ENCODE results near the gene SPECC1. TPM values are rescaled to one million over a fixed set of nuclear protein-coding genes. Genes with fewer than 3 reads are reported as not detected.

SPECC1 gene
- total and polyA plus RNA-seq, 9 of the 15 experiments (the other 6 are each of a cell fraction or from before 2014, with no cell fraction given), result 2.4 to 19.6 (median 14.7) TPM

- TF ChIP-seq, protein P1, sequence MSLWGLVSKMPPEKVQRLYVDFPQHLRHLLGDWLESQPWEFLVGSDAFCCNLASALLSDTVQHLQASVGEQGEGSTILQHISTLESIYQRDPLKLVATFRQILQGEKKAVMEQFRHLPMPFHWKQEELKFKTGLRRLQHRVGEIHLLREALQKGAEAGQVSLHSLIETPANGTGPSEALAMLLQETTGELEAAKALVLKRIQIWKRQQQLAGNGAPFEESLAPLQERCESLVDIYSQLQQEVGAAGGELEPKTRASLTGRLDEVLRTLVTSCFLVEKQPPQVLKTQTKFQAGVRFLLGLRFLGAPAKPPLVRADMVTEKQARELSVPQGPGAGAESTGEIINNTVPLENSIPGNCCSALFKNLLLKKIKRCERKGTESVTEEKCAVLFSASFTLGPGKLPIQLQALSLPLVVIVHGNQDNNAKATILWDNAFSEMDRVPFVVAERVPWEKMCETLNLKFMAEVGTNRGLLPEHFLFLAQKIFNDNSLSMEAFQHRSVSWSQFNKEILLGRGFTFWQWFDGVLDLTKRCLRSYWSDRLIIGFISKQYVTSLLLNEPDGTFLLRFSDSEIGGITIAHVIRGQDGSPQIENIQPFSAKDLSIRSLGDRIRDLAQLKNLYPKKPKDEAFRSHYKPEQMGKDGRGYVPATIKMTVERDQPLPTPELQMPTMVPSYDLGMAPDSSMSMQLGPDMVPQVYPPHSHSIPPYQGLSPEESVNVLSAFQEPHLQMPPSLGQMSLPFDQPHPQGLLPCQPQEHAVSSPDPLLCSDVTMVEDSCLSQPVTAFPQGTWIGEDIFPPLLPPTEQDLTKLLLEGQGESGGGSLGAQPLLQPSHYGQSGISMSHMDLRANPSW (CRISPR knock-in tag; IDR thresholded peaks at IDR 0.05), result no peak
- TF ChIP-seq KLF16 (IDR thresholded peaks at IDR 0.05) (no peak), ZNF830 (CRISPR knock-in tag; IDR thresholded peaks at IDR 0.05) (no peak)
- TF ChIP-seq, protein P2, sequence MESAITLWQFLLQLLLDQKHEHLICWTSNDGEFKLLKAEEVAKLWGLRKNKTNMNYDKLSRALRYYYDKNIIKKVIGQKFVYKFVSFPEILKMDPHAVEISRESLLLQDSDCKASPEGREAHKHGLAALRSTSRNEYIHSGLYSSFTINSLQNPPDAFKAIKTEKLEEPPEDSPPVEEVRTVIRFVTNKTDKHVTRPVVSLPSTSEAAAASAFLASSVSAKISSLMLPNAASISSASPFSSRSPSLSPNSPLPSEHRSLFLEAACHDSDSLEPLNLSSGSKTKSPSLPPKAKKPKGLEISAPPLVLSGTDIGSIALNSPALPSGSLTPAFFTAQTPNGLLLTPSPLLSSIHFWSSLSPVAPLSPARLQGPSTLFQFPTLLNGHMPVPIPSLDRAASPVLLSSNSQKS (CRISPR knock-in tag; IDR thresholded peaks at IDR 0.05), result no peak
Measured at GRCh38 chr17:20111538-20111937, 102.4 kb downstream of the SPECC1 start (continued).

GRCh38 chr17:20114466-20114865 lies 105.3 kb downstream of the SPECC1 start:
- H3K36me3 ChIP-seq (ENCODE audit: control insufficient read depth, insufficient read depth, low read length), result no peaks in the 10 kb centered on the region
- POLR2A ChIA-PET, result no interaction called here
- DNase-seq (ENCODE audit: extremely low read depth in 1 of 4, low spot score in 3 of 4) (no peak), ATAC-seq (no peak), FAIRE-seq (no peak)
- no peaks in the 10 kb centered on the region for H3K27me3 ChIP-seq (ENCODE audit: control insufficient read depth in 2 of 2, insufficient read depth in 2 of 2, low read length in 2 of 2)
- H3K9me3 ChIP-seq (replicated peaks; ENCODE audit: control insufficient read depth, insufficient read depth, low read depth, low read length), result no peaks in the 10 kb centered on the region
- H3K4me2 ChIP-seq (ENCODE audit: insufficient read depth, low read length), result no peak overlapping the region
- H3K4me3 ChIP-seq, result no peak overlapping the region
- 60% methylated on average over 2 of the region's 2 CpGs for WGBS (ENCODE audit: insufficient coverage, low coverage, missing lambda C conversion rate)
- H2AFZ ChIP-seq (ENCODE audit: low read depth, low read length), result no peak overlapping the region
- H3K9me1 ChIP-seq (ENCODE audit: control insufficient read depth, insufficient read depth, low read length), result no peaks in the 10 kb centered on the region
- BruUV-seq (replicated peaks), result no TSS peak
- in situ Hi-C loops (cut with MboI), result loop anchor here (5.0 kb wide), 1 partner anchor 127 kb away; no protein-coding TSS in a partner anchor
- H3K4me1 ChIP-seq (replicated peaks in 1 of 2; ENCODE audit: control insufficient read depth in 2 of 2, insufficient read depth in 2 of 2, low read length in 2 of 2), result no peaks in the 10 kb centered on the region
- CTCF ChIA-PET (ENCODE audit: low intra/inter-chr PET ratio), result interaction anchor here (0.6 kb wide), 1 partner anchor 131 kb away, joined by 3 read pairs; no protein-coding TSS in a partner anchor
- intact Hi-C loops (cut with micrococcal nuclease), result no loop called here
- no peaks in the 10 kb centered on the region for H3K79me2 ChIP-seq (ENCODE audit: control insufficient read depth, insufficient read depth, low read length)
- H3K27ac ChIP-seq (ENCODE audit: extremely low read depth, low read depth, low read length), result no peak overlapping the region
- H3K9ac ChIP-seq (ENCODE audit: insufficient read depth in 1 of 2, low read depth in 2 of 2, low read length in 2 of 2), result no peak overlapping the region
- 0 out of 2 replicates have a peak, but pooled peaks cover 2% of the 10 kb centered on the region for H4K20me1 ChIP-seq (replicated peaks; ENCODE audit: control insufficient read depth, insufficient read depth, low read length)
- TF ChIP-seq, protein P3, sequence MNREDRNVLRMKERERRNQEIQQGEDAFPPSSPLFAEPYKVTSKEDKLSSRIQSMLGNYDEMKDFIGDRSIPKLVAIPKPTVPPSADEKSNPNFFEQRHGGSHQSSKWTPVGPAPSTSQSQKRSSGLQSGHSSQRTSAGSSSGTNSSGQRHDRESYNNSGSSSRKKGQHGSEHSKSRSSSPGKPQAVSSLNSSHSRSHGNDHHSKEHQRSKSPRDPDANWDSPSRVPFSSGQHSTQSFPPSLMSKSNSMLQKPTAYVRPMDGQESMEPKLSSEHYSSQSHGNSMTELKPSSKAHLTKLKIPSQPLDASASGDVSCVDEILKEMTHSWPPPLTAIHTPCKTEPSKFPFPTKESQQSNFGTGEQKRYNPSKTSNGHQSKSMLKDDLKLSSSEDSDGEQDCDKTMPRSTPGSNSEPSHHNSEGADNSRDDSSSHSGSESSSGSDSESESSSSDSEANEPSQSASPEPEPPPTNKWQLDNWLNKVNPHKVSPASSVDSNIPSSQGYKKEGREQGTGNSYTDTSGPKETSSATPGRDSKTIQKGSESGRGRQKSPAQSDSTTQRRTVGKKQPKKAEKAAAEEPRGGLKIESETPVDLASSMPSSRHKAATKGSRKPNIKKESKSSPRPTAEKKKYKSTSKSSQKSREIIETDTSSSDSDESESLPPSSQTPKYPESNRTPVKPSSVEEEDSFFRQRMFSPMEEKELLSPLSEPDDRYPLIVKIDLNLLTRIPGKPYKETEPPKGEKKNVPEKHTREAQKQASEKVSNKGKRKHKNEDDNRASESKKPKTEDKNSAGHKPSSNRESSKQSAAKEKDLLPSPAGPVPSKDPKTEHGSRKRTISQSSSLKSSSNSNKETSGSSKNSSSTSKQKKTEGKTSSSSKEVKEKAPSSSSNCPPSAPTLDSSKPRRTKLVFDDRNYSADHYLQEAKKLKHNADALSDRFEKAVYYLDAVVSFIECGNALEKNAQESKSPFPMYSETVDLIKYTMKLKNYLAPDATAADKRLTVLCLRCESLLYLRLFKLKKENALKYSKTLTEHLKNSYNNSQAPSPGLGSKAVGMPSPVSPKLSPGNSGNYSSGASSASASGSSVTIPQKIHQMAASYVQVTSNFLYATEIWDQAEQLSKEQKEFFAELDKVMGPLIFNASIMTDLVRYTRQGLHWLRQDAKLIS (CRISPR knock-in tag; IDR thresholded peaks at IDR 0.05), result no peak
- TF ChIP-seq TFAP4 (CRISPR knock-in tag; IDR thresholded peaks at IDR 0.05; ENCODE audit: borderline replicate concordance) (no peak), PATZ1 (CRISPR knock-in tag; IDR thresholded peaks at IDR 0.05; ENCODE audit: borderline replicate concordance) (no peak), ZBTB8A (IDR thresholded peaks at IDR 0.05; ENCODE audit: partially characterized antibody) (no peak), NBN (IDR thresholded peaks at IDR 0.05; ENCODE audit: low read depth) (no peak), PRMT5 (CRISPR knock-in tag; IDR thresholded peaks at IDR 0.05) (no peak)
